NCI-H460 (cell line): ENCODE results near the gene GUSB. TPM values are rescaled to one million over a fixed set of nuclear protein-coding genes. Genes with fewer than 3 reads are reported as not detected.

Source experiments
- DNase-seq: peaks from one replicate; pipeline ENCODE4 v3.0.0-alpha.2; 2016; ENCODE audit warnings: low read depth; ENCODE audit errors: extremely low read depth
- small RNA-seq, 2 experiments: library from RNA; depleted of rRNA; stranded (forward); fragments of <200 nt; gene quantifications; one replicate each; pipeline ENCODE3, GENCODE V24; 2014
- total RNA-seq: library from RNA; depleted of rRNA; stranded (reverse); fragments of >200 nt; shearing (Covaris generic); gene quantifications from 2 replicates; pipeline ENCODE4 v1.2.3, GENCODE V29; 2014; rRNA removed

GUSB gene
- total RNA-seq, 1 experiment from 2014 or later, result 33.6 TPM

DNA sequence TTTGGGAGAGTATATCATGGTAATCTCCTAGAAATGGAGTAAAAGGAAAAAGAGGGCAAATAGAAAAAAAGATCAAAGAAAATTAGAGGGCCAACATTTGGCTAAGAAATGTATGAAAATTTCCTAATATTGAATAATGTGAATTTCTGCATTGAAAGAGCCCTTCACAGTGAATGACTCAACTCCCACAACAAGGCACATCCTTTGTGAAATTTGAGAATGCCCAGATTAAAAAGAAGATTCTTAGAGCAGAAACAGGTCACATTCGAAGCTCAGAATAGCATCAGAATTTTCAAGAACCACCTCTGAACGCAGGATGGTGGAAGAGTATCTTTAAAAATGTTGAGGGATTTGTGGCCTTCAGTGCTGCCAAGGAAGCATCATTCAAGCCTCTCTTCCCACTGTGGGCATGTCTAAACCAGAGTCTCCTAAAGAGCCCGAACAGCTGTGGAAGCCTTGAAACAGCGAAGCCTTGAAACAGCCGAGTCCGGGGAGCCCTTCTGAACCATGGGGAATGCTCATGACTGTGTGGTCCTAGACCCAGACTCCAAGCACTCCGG is 43.6 kb downstream of the GUSB start:
- DNase-seq, result no peak

GRCh38 chr7:65937296-65937695 is 44.7 kb downstream of the GUSB start:
- DNase-seq, result no peak

DNA sequence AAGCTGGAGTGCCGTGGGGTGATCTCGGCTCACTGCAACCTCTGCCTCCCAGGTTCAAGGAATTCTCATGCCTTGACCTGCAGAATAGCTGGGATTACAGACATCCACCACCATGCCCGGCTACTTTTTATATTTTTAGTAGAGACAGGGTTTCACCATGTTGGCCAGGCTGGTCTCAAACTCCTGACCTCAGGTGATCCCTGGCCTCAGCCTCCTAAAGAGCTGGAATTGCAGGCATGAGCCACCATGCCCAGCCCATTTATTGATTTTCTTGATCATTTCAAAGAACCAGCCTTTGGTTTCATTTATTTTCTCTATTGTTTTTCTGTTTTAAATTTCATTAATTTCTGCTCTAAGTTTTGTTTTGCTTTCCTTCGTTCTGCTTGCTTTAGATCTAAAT is 50.3 kb downstream of the GUSB start:
- DNase-seq, result no peak

DNA sequence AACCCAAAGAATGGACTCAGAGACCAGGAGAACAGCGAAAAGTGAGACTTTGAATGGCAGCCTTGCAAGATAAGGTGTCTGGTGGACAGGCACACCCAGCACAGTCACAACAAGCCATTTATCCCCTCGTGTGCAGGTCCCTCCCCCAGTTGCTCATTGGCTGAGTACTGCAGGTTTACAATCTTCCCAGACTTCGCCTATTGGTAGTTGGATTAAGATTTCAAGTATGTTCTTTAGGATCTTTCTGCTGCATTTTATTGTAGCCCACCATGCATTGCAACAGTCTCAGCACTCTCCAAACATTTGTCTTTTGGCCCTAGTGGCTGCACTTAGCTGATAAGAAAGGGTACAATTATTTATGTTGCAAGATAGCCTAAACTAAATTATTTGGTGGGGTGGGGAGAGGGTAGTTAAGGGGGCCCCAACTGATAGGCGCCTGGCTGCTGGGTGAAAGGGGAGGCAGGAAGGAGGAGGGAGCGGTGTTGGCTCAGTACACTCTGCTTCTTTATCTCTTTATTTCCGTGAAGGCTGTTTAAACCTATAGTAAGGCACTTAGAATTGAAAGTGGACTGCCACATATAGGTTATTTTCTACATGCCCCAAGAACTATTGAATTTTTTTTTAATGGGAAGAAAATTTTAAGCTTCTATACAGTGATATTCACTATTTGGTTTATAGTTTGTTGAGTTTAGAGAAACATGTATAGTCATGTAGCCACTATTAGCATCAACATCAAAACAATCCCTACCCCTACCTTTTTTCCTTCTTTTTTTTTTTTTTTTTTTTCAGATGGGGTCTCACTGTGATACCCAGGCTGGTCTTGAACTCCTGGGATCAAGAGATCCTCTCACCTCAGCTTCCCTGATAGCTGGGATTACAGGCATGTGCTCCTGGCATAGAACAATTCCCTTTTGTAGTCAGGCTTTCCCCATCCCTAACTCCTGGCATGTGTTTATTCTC is 54.2 kb downstream of the GUSB start:
- no peak for DNase-seq

- no peak for DNase-seq
Measured at GRCh38 chr7:65926588-65926987, 55.4 kb downstream of the GUSB start.

- no peak for DNase-seq
Measured at GRCh38 chr7:65925040-65925439, 57.0 kb downstream of the GUSB start.

- no peak for DNase-seq
Measured at GRCh38 chr7:65924193-65924592, 57.8 kb downstream of the GUSB start.

- no peak for DNase-seq
Measured at GRCh38 chr7:65923316-65923715, 58.7 kb downstream of the GUSB start.

DNA sequence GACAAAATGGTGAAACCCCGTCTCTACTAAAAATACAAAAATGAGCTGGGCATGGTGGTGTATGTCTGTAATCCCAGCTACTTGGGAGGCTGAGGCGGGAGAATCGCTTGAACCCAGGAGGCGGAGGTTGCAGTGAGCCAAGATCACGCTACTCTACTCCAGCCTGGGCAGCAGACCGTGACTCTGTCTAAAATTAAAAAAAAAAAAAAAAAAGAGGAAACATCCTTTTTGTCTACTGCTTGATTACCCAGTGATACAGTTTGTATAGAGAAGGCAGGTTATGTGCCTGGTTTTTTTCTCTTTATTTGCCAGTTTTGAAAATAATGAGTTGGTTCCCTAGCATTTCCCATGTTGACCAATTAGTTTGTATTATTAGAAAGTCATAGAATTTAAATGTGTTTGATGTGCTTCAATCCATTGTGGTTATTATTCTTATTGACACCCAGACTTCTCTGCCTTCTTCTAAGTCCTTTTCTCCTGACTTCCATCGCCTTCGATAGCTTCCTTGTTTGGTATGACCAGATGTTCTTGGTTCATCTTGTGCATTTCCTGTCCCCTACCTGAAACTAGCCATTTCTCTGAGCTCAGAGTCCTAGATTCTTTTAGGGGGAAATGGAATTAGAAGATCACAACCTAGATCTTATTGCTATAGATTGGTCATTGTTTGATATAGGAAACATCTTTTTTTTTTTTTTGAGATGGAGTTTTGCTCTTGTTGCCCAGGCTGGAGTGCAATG is 65.9 kb downstream of the GUSB start:
- DNase-seq, result no peak

DNA sequence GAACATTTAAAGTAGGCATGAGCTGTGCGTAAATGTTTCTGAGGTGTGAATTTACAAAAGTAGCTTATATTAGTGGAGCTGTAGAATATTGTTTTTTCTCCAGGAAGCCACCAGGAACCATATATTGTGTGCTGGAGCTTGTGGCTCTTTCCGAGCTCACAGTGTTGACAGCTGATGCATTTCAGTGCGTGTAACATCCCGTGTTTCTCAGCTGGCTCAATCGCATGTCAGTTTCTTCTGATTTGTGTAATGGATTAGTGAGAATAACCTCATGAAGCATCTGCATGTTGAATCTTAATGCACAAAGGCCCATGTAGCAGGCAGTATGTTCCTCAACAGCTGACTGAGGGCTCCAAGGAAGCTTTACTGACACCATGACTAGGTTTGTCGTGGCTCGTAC is 69.8 kb downstream of the GUSB start:
- no peak for DNase-seq

Small RNA genes within 50 kb of the gene (small RNA-seq; reads per million reads assigned to genes)
- gene AC073261.1, result 0 reads per million in 2 experiments

Other genes with a start within 250 kb of the GUSB start
- 15.3 and 17.3 TPM in 2 replicates for gene VKORC1L1, start 109.1 kb downstream of the GUSB start, total RNA-seq
- 12.6 and 16.1 TPM in 2 replicates for gene ASL, start 93.6 kb upstream of the GUSB start, total RNA-seq
- gene CRCP, start 132.6 kb upstream of the GUSB start, total RNA-seq, result 26.6 and 33.7 TPM in 2 replicates
- 4.8 and 5.6 TPM in 2 replicates for gene TPST1, start 223.1 kb upstream of the GUSB start, total RNA-seq